ENCODE measurements around the gene RTN4RL1.
"Not testable (repeated sequence)": the region's sequence is repeated elsewhere in the genome, so short reads cannot be mapped to it uniquely, and the experiment has no call there.

Gene RTN4RL1

DNA sequence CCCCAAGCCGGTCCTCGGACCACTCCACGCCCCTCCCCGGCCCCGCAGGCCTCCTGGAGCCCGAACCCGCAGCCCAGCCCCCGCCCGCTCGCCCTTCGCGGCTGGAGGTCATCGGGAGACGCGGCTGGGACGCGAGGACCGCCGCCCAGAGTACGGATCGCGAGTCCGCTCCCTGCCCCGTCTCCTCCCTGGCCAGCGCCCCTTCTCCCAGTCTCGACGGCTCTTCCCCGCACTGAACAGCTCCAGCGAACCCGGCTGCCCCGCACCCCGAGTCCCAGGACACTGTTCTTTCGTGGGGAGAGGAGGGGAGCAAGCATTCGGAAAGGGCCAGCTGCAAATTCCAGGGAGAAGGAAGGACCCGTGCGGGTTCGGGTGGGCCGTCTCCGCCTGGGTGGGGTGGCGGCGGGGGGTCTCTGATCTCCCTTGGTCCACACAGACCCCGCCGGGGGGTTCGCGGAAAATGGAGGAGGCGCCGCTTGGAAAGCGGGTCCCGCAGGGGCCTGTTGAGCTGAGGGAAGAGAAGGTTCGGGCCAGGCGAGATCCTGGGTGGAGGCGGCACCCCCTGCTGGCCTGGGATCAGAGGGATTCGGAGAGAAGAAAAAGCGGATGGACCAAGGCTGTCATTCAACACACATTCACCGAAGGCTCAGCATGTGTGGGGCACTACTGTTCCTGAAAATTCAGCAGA, 632 bp upstream of the RTN4RL1 start:
- DNase-seq (ENCODE audit: low spot score) = no peak

DNA sequence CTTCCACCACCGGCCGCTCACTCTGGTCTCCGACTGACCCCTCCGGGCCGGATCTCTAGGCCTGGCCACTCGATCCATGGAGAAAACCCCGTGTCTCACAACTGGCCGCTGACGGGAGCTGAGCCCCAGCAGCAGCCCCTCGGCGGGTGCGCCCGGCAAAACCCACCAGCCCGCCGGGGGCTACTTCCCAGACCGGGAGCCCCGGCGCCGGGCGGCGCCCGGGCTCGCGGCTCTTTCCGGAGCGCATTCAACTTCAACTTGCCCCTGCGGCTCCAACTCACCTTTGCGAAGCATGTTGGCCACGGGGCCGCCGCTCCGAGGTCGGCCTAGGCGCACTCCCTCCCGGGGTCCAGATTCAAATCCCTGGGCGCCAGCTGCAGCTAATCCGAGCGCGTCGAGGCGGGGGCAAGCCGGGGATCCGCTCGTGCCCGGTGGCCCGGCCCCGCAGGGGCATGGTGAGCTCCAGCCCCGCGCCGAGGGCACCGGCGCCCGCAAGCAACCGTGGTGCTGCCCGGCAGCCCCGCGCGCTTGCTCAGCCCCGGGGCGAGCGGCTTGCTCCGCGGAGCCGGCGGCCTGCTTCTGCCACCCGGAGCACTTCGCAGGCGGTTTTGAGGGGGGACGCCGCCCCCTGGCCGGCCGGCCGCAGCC, 438 bp downstream of the RTN4RL1 start:
- no peak for DNase-seq (ENCODE audit: low spot score)

DNA sequence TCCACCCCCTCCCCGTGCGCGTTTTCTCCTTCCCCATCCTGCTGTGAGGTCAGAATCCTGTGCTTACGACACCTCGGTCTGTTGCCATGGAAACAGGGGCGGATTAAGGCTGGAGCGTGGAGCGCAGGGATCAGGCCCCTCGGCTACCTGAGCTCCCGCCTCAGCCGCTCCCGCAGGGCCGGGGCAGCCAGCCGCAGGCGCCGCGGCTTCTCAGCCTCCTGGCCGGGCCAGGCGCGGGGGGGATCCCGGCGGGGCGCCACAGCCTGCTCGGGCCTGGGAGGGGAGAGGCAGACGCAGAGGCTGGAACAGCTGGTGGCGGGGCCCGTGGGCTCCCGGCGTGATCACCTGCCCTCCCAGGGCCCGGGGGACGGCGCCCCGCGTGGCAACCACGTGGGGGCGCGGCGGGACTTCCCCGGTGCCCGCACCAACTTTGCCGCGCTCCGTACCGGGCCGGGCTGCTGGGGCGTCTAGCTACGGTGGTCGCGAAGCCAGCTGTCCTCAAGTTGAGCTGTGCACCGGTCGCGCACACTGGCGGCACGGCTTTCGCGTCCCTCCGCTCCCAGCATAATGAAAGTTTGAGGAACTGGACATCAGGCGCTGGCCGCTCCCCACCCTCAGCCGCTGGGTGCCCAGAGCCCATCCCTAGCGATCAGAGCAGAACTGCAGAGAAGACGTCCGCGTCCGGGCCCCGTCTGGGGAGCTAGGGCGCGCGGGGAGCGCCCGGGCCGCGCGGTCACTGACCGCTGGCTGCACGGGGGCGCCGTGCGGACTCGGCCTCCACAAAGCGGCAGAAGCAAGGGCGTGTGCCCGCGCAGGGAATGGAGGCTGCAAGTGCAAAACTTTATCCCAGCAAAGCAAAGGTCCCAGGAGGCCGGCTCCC, 1.2 kb downstream of the RTN4RL1 start:
- no peak for DNase-seq (ENCODE audit: low spot score)

DNA sequence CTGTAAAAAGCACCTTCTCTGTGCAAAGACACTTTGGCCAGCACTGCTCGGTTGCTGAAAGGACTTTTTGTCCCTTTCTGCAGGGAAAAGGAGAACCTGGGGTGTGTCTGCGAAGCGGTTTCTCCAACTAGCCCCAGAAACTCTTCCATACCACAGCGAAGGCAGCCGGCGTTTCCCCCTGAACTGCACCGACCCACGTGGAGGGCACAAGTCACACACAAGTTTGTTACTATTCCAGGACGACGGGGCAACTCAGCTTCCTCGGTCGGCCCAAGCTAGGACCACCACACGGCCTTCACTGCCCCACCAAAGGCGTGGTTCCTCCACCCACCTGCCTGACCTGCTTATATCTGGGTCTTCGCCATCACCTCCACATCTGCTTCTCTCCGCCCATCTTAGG, 1.9 kb downstream of the RTN4RL1 start:
- no peak for DNase-seq (ENCODE audit: low spot score)

DNA sequence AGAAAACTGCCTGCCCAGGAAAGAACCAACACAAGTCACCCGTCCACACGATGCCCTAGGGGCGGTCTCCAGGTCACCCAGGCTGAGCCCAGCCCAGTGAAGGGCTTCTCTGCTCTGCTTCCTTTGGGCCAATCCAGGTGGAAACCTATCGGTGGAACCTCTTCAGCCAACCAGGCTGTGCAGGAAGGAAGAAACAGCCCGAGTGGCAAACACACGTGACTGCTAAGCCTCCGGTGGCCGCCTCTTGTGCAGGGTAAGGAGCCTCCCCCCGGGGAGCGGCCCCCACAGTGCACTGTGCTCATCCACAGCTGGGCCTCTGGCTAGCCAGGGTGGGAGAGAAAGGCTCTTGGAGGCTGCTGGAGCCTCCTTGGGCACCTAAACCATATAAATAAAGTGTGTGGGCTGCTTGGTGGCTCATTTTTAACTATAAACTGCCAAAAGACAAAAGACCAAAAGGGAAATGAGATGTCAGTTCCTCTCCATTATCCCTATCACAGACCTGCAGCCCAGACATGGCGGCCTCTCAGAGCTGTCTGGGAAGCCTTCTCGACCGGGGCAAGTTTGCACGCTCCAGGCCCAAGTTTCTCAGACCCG, 2.4 kb downstream of the RTN4RL1 start:
- DNase-seq (ENCODE audit: low spot score) = no peak

DNA sequence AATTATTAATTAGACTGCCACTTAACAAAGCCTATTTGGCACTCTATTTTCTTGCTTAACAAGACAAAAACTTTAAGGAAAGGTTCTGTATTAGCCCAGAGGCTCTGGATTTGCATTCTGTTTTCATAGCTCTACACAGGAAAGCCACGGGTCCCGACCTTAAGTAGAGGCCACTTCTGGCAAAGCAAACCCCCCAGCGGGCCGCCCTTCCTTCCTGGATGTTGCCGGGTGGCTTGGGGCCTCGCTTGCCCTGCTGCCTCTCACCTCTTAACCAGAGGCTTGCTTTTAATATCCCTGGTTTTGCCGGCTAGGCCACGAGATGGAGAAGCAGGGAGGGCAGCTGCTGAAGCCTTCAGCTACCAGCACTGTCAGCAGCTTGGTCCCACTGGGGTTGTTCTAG, 4.4 kb downstream of the RTN4RL1 start:
- DNase-seq (ENCODE audit: low spot score) = no peak

DNA sequence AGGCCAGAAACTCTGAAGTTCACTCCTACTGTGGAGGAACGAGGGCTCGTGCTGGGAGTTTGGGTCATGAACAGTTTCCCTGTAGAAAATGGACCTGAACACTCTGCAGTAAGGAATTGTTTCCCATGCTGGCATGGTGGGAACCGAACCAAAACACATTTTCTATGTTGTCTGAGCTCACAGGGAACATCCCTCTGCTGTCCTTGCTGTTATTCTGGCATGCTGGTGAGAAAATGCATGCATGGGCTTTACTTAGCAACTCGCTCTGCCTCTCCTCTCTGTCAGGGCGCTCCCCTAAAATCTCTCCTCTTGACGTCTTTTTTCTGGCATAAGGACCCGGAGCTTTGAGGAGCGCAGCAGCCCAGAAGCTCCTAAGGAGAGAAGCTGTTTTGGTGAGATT, 5.4 kb downstream of the RTN4RL1 start:
- no peak for DNase-seq (ENCODE audit: low spot score)

DNA sequence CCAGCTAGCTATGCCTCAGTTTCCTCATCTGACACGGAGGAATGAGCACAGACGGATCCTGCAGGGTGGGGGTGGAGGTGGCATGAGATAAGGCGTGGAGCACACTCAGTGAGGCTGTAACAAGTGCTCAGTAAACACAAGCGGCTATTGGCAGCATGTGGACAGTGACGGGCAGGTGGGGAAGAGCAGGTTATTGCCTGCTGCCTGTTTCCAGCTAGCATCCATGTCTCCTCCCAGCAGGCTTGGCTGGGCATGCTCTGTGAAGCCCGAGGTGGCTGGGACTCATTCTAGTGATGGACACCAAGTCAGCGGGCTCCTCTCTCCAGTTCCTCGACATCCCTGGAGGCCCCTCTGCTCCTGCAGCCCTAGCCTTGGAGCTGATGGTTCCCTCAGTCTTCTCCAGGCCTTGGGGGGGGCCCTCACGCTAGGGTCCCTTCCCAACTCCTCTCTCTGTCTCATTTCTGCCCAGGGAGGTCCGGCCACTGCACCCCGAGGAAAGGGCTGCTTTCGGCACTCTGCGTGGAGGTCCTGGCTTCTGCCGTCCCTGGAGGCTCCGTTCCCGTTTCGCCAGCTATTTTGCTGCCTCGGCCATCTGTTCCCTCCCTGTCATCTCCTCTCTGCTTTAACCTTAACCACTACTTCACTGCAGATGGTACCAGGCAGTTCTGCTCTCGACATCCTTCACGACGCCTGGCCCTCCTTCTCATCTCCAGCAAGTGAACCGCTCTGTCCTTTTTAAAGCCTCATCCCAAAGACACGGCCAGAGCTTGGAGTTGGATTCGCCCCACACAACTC, 6.2 kb downstream of the RTN4RL1 start:
- no peak for DNase-seq (ENCODE audit: low spot score)

DNA sequence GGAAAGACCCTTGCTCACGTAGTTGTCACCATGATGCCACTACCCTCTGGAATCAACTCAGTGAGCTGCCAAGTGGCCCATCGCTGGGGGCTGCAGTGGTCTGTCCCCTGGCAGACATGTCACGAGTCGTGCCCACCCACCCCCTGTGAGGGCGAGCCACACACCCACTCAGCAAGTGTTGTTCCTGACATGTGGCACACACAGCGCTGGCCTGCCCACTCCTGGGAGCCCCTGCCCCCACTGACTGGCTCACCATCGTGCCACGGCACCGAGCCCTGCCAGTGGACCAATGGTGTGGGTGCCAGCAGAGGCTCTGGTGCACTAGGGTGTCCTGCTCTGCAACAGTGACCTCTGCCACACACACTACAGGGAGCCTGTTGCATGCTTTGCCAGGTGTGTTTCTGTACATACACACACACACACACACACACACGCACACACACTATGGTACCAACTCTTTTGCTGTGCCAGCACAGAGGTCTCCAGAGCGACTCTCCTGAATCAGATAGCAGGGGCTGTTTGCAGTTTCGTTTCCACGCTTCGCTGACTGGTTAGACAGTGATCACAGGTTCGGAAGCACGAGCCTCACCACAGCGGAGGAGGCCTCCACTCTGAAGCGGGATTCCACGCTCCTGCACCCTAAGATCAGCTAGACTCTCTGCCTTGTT, 7.7 kb downstream of the RTN4RL1 start:
- DNase-seq (ENCODE audit: low spot score) = no peak

DNA sequence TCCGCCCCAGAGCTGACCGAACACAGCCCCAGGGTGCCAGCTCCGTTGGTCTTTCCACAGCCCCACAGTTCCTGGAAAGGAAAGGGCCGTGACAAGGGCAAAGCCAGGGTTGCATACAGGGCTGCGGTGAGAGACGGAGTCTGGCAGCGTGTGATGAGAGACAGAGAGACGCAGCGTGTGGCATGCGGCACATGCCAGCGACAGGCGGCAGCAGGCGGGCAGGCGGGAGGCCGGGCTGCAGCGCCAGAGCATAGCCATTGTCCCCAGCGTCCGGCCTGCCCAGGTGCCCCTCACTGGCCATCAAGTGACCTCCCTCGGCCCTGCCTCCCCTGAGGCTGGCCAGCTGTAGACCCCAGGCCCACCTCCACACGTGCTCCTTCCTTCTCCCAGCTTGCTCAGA, 8.6 kb downstream of the RTN4RL1 start:
- DNase-seq (ENCODE audit: low spot score) = no peak

DNA sequence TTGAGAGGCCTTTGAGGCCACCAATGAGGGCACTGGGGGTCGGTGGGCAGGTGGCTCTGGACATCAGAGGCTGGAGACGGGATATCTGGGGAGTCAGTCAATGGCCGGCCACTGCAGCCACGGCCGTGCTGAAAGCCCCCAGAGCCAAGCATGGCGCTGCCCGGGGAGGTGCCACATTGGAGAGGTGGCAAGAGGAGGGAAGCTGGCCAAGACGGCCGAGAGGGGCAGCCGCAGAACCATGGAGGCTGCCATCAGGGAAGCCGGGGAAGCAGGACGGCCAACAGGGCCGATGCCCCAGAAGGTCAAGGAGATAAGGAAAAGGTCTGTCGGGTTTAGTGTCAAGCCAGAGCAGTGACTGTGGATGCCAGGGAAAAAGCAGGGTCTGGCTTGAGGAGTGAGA, 9.8 kb downstream of the RTN4RL1 start:
- DNase-seq (ENCODE audit: low spot score) = no peak

DNA sequence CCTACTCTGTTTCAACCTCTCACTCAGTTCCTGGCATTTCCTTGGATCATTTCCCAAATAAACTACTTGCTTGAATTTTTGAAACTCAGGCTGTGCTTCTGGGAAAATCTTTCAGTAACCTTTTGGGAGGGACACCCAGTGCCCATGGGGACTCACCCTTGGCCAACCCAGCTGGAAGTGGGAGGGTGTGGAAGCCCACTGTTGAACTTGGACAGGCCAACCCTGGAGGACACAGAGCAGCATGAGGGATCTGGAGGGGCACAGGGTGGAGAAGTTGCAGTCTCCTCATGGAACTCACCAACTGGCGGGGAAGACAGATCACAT, 11.2 kb downstream of the RTN4RL1 start:
- no peak for DNase-seq (ENCODE audit: low spot score)

DNA sequence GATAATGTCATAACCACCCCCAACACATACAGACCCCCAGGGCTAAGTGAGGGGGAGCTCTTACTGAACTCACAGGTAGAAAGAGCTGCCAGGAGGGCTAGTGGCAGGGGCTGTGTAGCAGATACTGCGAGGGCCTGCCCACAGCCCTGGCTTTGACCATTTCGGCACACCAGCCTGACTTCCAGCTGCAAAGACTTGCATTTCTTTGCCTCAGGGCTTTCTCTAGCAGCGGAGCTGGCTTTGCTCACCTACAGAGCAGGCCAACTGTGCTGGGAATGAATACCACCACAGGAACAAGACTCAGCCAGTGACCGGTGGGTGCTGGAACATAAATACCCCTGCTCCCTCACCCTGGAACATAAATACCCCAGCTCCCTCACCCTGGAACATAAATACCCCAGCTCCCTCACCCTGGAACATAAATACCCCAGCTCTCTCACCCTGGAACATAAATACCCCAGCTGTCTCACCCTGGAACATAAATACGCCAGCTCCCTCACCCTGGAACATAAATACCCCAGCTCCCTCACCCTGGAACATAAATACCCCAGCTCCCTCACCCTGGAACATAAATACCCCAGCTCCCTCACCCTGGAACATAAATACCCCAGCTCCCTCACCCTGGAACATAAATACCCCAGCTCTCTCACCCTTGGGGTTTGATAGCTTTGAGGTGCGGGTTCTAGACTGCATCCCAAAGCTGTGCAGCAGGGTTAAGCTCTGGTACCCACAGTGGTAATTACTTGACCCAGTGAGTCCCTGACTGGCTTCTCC, 11.7 kb downstream of the RTN4RL1 start:
- not testable (repeated sequence) for DNase-seq (ENCODE audit: low spot score)

DNA sequence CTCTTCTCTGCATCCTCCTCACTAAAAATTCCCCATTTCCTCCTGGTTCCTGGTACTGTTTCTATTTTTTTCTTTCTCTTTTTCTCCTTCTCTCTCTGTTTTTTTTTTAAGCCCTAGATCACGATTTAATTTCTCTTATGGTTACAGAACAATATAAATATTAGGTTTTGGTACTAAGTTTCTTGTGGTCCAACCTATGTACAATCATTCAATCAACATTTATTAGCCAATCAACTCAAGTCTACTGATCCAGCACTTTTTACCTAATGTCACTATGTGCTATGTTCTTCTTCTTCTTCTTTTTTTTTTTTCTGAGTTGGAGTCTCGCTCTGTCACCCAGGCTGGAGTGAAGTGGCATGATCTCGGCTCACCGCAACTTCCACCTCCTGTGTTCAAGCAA, 12.6 kb downstream of the RTN4RL1 start:
- no peak for DNase-seq (ENCODE audit: low spot score)

DNA sequence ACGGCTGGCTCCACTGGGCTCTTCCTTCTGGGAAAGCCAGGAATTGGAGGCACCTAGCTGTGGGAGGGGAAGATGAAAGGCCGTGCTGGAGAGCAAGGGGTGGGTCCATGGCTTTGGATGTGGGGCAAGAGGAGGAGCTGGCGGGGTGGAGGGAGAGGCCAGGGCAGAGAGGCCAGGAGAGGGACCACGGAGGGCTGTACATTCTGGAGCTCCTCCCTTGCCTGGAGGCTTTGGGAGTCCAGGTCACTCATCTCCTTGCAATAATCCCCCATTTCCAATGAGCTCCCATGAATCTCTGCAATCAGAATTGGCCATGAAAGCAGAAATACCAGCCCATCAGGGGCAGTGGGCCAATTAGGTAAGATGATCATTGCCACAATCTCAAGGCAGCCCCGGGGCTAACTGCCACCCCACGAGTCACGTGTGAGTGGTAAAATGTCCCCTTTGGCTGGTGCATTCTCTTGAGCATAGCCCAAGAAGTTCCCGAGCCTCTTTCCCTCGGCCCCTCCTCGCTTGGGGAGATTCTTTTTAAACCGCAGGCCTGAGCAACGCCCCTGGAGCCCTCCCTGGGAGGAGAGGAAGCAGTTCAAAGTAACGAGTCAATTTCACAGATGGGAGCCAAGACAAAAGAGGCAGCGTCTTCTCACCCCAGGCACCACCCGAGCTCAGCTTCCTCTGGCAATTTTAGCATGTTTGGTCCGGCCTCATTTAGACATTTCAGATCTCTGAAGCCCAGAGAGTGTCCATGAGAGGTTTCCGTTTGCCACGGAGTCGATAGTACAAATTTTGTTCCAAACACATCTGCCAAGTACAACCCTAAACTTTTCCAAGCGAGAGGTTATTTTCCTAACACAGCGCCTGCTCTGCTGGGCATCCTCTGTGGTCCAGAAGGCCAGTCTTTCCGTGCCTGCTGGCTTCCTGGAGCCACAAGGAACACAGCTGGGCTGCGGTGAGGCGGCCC, 13.4 kb downstream of the RTN4RL1 start:
- DNase-seq (ENCODE audit: low spot score) = no peak

DNA sequence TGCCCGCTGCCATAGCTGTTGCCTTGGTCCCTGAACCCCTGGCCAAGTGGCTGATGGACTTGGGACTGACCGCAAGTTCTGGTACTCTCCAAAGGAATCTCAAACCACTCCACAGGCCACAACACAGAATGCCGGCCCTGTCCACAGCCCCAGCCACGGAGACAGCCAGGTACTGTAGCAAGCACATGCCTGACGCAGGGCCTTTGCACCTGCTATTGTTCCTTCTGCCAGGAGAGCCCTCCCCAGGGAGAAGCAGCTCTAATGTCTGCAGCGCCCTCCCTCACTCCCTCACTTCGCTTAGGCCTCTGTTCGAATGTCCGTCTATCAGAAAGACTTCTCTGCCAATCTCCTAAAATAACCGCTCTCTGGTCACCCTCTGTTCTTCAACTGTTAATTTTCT, 15.4 kb downstream of the RTN4RL1 start:
- no peak for DNase-seq (ENCODE audit: low spot score)

DNA sequence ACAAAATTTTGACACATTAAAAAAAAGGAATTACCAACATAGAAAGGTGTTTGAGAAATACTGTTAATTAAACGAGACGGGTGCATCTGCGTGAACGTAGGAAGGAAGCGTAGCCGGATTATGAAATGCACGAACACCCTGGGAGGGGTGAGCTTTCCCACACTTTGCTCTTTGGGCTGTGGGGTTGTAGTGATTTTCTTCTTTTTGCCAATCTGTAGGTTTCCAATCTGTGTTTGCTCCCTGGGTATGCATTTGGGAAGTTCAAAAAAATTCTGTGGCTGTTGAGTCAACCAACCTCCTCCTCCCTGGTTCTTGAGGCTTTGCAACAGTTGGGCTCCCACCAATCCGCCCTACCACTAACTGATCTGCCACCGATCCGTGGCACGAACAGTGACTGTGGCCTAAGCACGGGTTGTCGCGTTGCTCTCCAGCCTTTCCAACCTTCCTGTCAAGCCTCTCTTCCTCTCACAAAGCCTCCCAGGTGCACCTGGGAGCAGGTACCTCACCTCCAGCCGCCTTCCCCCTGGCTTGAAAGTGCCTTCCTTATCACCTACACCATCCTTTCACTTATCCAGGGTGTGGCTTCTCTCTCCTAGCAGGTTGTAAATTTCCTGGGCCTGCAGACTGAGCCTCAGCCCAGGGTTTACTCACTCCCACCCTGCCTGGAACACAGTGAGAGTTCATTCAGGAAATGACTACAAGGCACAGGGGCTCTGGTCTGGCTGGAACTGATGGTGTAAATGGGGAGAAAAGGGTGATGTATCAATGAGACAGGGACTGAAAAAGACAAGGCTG, 16.6 kb downstream of the RTN4RL1 start:
- DNase-seq (ENCODE audit: low spot score) = no peak

DNA sequence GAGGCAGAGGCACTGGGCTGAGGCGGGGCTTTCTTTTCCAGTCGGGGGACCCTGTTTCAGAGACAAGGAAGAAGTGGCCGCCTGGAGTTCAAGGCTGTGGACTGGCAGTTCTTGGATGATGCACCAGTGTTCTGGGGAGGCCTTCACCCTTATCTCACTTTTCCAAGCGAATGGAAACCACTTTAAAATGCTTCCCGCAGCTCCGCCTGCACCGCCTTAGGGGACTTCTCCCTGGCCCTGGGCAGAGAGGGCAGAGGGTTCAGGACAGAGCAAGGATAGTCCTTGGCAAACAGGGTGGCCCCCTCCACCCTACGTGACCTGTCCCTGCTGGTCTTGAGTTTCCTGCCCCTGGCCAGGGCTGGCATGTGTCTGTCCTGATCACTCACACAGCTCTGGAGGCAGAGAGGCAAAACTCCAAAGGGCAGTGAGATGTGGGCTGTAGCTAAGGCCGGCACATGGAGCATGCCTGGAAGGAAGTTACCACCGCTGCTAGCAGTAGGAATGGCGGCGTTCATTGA, 20.6 kb downstream of the RTN4RL1 start:
- DNase-seq (ENCODE audit: low spot score) = no peak
